Kidney epithelial cell (primary cell): ENCODE data around the gene TUBA3E. TPM values are rescaled to one million over a fixed set of nuclear protein-coding genes. Genes with fewer than 3 reads are reported as not detected.
A peak's percentile ranks its signal among the peaks of the same experiment; 100 is the strongest.
"Not testable (repeated sequence)": the region's sequence is repeated elsewhere in the genome, so short reads cannot be mapped to it uniquely, and the experiment has no call there.

Source experiments
- DNase-seq: peaks from one replicate; pipeline ENCODE4 v3.0.0-alpha.2; 2010; ENCODE audit warnings: low read depth
- H3K27me3 ChIP-seq: 2 replicates; pipeline ENCODE4 v1.6.0; 2011; ENCODE audit warnings: low read length; ENCODE audit not compliant: control insufficient read depth, insufficient read depth
- H3K36me3 ChIP-seq: 2 replicates; pipeline ENCODE4 v1.5.1; 2011; ENCODE audit warnings: low read length; ENCODE audit not compliant: control insufficient read depth, insufficient read depth
- H3K4me3 ChIP-seq: 2 replicates; pipeline ENCODE4 v1.5.1; 2011; ENCODE audit warnings: low read depth, mild to moderate bottlenecking, control low read depth, low read length
- total RNA-seq: library from RNA; depleted of rRNA; stranded (reverse); fragments of >200 nt; gene quantifications from 2 replicates; pipeline ENCODE4 v1.2.3, GENCODE V29; 2015
- TF ChIP-seq, protein P1 (sequence below): IDR thresholded peaks from 2 replicates; pipeline ENCODE4 v1.5.1; 2011; ENCODE audit warnings: mild to moderate bottlenecking, moderate library complexity, low read length, control low read depth, inconsistent platforms; ENCODE audit not compliant: insufficient read depth, poor library complexity, severe bottlenecking

The TUBA3E gene
- total RNA-seq, 1 donor from 2014 or later: not detected

DNA sequence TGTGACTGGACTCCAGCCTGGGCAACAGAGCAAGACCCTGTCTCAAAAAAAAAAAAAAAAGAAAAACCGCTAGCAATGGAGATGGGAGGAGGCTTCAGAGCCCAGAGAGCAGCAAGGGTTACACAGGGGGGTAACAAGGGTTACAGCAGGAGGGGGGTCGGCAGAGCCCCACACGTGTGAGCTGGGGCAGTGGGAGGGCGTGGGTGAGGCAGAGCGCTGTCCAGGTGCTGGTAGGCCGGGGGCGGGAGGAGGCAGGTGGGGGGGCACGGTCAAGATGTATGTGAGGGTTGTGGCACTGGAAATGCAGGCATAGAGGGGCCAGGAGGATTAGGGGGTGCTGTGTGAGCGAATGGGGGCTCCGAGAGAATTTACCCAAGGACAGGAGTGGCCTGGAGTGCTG lies 12.8 kb downstream of the TUBA3E start:
- no peak for DNase-seq
- H3K4me3 ChIP-seq: no peak overlapping the region
- no peaks in the 10 kb centered on the region for H3K27me3 ChIP-seq
- TF ChIP-seq, protein P1, sequence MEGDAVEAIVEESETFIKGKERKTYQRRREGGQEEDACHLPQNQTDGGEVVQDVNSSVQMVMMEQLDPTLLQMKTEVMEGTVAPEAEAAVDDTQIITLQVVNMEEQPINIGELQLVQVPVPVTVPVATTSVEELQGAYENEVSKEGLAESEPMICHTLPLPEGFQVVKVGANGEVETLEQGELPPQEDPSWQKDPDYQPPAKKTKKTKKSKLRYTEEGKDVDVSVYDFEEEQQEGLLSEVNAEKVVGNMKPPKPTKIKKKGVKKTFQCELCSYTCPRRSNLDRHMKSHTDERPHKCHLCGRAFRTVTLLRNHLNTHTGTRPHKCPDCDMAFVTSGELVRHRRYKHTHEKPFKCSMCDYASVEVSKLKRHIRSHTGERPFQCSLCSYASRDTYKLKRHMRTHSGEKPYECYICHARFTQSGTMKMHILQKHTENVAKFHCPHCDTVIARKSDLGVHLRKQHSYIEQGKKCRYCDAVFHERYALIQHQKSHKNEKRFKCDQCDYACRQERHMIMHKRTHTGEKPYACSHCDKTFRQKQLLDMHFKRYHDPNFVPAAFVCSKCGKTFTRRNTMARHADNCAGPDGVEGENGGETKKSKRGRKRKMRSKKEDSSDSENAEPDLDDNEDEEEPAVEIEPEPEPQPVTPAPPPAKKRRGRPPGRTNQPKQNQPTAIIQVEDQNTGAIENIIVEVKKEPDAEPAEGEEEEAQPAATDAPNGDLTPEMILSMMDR: no peak
- H3K36me3 ChIP-seq: peaks cover 1% of the 10 kb centered on the region

DNA sequence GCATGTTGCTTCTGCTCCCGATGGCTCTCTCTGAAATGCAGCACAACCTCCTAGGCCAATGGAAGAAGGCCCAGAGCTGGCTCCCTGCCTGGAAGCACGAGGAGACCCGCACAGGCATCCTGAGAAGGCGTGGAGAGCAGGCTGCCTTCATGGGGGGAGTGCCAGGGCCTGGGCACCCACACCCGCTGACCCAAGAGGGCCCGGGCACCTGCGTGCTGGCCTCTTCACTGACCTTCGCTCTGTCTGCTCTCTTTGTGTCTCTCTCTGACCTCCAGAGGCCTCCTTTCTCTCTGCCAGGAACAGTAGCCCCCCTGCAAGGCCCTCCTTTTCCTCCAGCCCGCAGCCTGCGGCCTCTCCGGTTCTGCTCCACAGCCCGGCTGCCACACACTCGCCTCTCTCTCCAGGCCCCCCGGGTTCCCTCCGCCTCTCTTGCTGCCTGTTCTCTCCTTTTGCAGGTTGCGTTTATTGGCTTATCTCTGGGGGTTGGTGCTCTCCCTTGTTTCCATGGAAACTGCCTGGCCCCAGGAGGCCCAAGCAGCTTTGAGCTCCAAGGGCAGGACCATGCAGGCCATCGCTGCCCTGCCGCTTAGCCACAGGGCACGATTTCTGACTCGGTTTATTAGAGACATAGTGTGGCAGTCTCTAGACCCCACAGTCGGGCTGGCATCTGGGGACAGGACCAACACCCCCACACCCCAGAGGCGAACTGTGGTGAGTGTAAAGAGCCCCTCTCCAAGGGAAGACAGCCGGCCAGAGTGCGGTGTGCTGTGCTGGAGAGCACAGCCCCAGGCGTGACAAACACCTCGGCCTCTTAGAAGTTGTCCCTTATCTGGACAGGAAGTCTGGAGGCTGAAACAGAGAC lies 14.5 kb downstream of the TUBA3E start:
- H3K4me3 ChIP-seq: peak overlapping the region; percentile 59
- no peak for DNase-seq
- TF ChIP-seq, protein P1: no peak
- H3K27me3 ChIP-seq: no peaks in the 10 kb centered on the region
- H3K36me3 ChIP-seq: peaks cover 1% of the 10 kb centered on the region

DNA sequence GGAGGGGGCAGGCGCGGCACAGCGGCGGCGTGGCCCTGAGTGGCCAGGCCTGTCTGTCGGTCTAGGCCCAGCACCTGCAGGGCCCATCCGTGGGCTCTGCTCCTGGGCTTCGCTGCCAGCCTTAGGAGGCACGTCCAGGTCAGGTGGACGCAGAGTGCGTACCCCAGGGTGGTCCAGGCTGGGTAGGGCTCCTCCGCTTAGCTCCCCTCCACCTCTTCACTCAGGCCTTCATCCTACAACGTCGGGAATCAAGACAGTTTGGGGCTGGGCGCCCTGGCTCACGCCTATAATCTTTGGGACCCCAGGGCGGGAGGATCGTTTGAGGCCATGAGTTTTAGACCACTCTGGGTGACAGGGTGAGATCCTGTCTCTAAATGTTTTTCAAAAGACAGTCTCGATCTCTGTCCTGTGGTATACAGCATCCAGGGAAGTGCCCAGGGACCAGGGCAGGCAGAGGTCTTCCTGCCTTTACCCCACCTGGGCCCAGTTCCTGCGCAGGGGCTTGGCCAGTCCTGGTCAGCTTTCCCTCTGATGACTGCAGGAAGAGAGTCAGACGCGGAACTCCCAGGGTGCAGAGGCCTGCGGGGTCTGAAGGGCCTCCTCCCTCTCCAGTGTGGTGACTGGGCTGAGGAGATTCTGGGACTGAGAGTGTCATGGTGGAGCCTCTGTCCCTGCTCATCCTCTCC lies 15.3 kb downstream of the TUBA3E start:
- H3K27me3 ChIP-seq, H3K36me3 ChIP-seq, DNase-seq: not testable (repeated sequence)
- H3K4me3 ChIP-seq: peak overlapping the region; percentile 59

DNA sequence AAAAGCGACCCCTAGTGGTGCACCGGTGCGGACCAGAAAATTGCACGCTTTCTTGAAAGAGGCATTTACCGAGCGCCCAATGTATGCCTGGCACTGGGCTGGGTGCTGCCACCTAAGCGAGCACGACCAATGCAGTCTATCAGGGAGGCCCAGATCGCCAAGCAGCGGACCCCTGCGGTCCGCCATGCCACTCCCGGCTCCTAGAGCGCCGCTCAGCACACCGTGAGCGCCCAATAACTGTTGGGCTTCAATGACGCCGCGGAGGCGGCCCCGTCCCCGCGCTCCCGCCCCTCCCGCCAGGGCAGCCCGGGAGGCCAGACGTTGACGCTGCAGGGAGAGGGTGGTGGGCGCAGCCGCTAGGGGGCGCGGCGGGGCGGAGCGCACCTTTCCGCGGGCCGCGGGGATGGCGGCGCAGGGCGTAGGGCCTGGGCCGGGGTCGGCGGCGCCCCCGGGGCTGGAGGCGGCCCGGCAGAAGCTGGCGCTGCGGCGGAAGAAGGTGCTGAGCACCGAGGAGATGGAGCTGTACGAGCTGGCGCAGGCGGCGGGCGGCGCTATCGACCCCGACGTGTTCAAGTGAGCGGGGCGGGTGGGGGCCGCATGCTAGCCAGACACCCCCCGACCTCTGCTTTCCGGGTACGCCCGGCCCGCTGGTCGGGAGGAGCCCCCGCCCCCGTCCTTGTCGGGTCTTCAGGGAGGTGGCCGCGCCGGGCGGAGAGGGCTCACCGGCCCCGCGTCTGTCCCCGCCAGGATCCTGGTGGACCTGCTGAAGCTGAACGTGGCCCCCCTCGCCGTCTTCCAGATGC lies 16.2 kb downstream of the TUBA3E start, which contains the start of gene MZT2B:
Gene MZT2B, plus strand, starts transcription at position 383 of the 803 bp plus-strand sequence. Its CDS starts 21 bp downstream, at position 404.
- H3K36me3 ChIP-seq, H3K27me3 ChIP-seq: not testable (repeated sequence)
- DNase-seq: peak; percentile 29
- TF ChIP-seq, protein P1: peak; percentile 54
- H3K4me3 ChIP-seq: peak within 1 kb of the TSS; percentile 79

DNA sequence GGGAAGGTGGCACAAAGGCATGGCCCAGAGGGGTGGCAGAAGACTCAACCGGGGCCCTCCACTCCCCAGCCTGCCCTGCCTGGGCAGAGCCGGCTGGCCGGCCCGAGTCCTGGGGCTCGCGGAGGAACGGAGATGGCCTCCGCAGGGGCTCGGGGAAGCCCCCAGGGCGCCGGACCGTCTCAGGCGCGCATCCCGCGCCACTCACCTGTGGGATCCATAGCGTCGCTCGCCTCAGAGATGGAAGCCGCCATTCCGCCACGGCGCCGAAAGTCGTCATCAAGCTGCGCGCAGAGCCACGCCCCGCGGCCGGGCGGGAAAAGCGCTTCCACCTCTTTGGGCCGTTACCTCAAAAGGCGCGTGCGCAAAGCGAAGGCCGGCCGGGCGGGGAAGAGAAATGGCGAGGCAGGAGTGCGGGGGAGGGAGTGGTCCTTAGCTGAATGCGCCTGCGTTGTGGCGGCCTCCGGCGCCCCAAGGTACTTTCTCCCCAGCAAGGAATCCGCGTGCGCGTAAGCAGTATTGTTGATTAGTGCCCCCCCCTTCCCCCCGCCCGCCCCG lies 16.8 kb downstream of the TUBA3E start, which contains the start of gene SMPD4:
Gene SMPD4, minus strand, starts transcription at position 278 of the 555 bp plus-strand sequence. CDS start 5,010 bp downstream, outside the sequence.
- H3K4me3 ChIP-seq: peak within 1 kb of the TSS; percentile 79
- TF ChIP-seq, protein P1: no peak
- H3K27me3 ChIP-seq: no peaks in the 10 kb centered on the region
- peak; percentile 72 for DNase-seq
- H3K36me3 ChIP-seq: peaks cover 1% of the 10 kb centered on the region

DNA sequence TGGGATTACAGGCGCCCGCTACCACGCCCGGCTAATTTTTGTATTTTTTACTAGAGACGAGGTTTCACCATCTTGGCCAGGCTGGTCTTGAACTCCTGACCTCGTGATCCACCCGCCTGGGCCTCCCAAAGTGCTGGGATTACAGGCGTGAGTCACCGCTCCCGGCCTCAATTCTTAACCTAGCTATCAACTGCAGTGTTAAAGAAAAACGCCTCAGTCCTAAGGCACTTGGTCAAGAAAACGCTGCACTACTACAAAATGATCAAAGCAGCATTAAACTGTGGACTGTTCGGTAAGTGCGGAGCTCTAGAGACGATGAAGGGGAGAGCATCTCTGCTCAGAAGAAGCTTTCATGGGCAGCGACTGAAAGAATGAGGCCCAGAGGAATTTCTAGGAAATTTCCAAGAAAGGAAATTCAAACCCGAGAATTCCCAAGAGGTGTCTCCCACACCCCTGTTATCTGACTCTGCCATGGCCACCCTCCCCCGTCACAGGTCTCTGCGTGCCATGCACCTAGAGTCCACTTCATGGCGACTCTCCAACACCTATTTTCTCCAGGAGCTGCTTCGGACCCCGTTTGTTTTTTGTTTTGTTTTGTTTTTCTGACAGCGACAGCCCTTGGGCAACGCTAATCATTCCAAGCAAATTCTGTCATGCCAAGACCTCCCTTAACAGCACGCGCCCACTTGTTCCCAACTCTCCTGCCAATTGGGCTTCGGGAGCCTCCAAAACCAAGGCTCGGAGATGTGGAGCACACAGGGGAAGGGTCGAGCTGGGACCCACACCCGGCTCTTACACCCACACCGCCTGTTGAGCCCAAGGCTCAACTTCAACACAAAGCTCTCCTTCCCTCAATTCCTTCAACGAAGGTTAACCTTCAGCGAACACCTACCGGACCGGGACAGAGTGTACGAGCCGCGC lies 17.6 kb downstream of the TUBA3E start:
- not testable (repeated sequence) for H3K36me3 ChIP-seq, H3K27me3 ChIP-seq, DNase-seq
- peak overlapping the region; percentile 79 for H3K4me3 ChIP-seq

DNA sequence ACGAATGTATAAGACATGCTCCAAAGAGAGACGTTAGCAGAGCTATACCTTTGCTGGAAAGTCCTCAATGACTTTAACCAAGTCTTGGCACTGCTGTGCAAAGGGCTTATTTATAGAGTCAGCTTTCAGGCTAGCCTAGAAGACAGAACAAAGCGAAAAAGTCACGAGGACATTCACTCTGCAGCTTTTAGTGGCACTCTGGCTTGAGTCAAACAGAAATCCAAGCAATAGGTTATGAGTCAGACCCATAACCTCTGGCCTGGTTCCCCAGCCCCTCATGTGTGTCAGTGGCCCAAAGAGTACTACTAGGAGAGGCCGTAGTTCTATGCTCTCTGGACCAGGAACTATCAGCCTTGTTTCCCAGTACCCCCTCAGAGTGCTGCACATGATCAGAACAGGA lies 23.4 kb downstream of the TUBA3E start:
- not testable (repeated sequence) for H3K4me3 ChIP-seq, H3K27me3 ChIP-seq, DNase-seq, H3K36me3 ChIP-seq
